ENCODE results near the gene LAMP5. TPM values are rescaled to one million over a fixed set of nuclear protein-coding genes. Genes with fewer than 3 reads are reported as not detected.

The LAMP5 gene
- total RNA-seq, 4 donors from 2014 or later: not detected

- Histone ChIP-seq H3K27me3 (peaks cover 8% of the 10 kb centered on the region), H3K9me3 (peaks cover 0 to 10% (median 0%) of the 10 kb centered on the region in 3 donors), H3K4me3 (no peak overlapping the region), H3K36me3 (no peaks in the 10 kb centered on the region), H3K4me1 (no peaks in the 10 kb centered on the region), H3K27ac (no peak overlapping the region)
- no peak for ATAC-seq
- WGBS, 2 donors (ENCODE audit: low coverage in 1 of 2): 89 to 96% methylated on average over 1 of the region's 2 CpGs
- TF ChIP-seq POLR2A (IDR thresholded peaks at IDR 0.05) (no peak), POLR2AphosphoS5 (IDR thresholded peaks at IDR 0.05) (no peak), EP300 (IDR thresholded peaks at IDR 0.05) (no peak), CTCF (IDR thresholded peaks at IDR 0.05) (no peak)
These were observed 41.4 kb downstream of the LAMP5 start for GRCh38 chr20:9555781-9556180.

- ATAC-seq: no peak
- Histone ChIP-seq H3K4me3 (no peak overlapping the region), H3K4me1 (no peaks in the 10 kb centered on the region), H3K9me3 (peaks cover 0 to 10% (median 2%) of the 10 kb centered on the region in 3 donors), H3K27me3 (peaks cover 8% of the 10 kb centered on the region), H3K36me3 (no peaks in the 10 kb centered on the region), H3K27ac (no peak overlapping the region)
- WGBS, 2 donors (ENCODE audit: low coverage in 1 of 2): 82 to 83% methylated on average over 2 to 4 of the region's 4 CpGs
- TF ChIP-seq CTCF (IDR thresholded peaks at IDR 0.05) (no peak), EP300 (IDR thresholded peaks at IDR 0.05) (no peak), POLR2AphosphoS5 (IDR thresholded peaks at IDR 0.05) (no peak), POLR2A (IDR thresholded peaks at IDR 0.05) (no peak)
These were observed 43.0 kb downstream of the LAMP5 start for GRCh38 chr20:9557411-9557810.

GRCh38 chr20:9565910-9566550 is 51.6 kb downstream of the LAMP5 start:
- Histone ChIP-seq H3K9me3 (peaks cover 0 to 2% (median 0%) of the 10 kb centered on the region in 3 donors), H3K27ac (no peak overlapping the region), H3K4me3 (no peak overlapping the region), H3K4me1 (no peaks in the 10 kb centered on the region), H3K27me3 (peaks cover 3% of the 10 kb centered on the region), H3K36me3 (no peaks in the 10 kb centered on the region)
- TF ChIP-seq POLR2A (IDR thresholded peaks at IDR 0.05) (no peak), EP300 (IDR thresholded peaks at IDR 0.05) (no peak), CTCF (IDR thresholded peaks at IDR 0.05) (no peak), POLR2AphosphoS5 (IDR thresholded peaks at IDR 0.05) (no peak)
- ATAC-seq: no peak
- 90 to 91% methylated on average over 2 to 14 of the region's 20 CpGs for WGBS, 2 donors (ENCODE audit: low coverage in 1 of 2)

- WGBS, 2 donors (ENCODE audit: low coverage in 1 of 2): 70 to 83% methylated on average over 1 of the region's 1 CpG
- Histone ChIP-seq H3K27ac (no peak overlapping the region), H3K4me1 (no peaks in the 10 kb centered on the region)
These were observed 52.6 kb downstream of the LAMP5 start for GRCh38 chr20:9566977-9567376.

More at GRCh38 chr20:9566977-9567376, 52.6 kb downstream of the LAMP5 start:
- no peaks in the 10 kb centered on the region for H3K9me3 ChIP-seq
- no peak overlapping the region for H3K4me3 ChIP-seq
- no peaks in the 10 kb centered on the region for H3K36me3 ChIP-seq
- TF ChIP-seq CTCF (IDR thresholded peaks at IDR 0.05): no peak
- TF ChIP-seq POLR2A (IDR thresholded peaks at IDR 0.05): no peak
- no peak for TF ChIP-seq POLR2AphosphoS5 (IDR thresholded peaks at IDR 0.05)
- TF ChIP-seq EP300 (IDR thresholded peaks at IDR 0.05): no peak
- peaks cover 11% of the 10 kb centered on the region for H3K27me3 ChIP-seq
- no peak for ATAC-seq

Measured in gastroesophageal sphincter (tissue), 4 donors.